HG02970 (cell line): ENCODE measurements around the gene GCLC.
"Not testable (repeated sequence)": the region's sequence is repeated elsewhere in the genome, so short reads cannot be mapped to it uniquely, and the experiment has no call there.

ENCODE experiments used
- ATAC-seq: cut with Tn5 transposase; IDR thresholded peaks from one replicate; pipeline ENCODE4 v1.9.1; 2021; ENCODE audit warnings: mild to moderate bottlenecking, moderate library complexity, moderate number of reproducible peaks; ENCODE audit not compliant: unreplicated experiment, low FRiP score

GCLC gene

GRCh38 chr6:53495506-53496499 lies 49.1 kb downstream of the GCLC start:
- no peak for ATAC-seq

GRCh38 chr6:53494076-53494475 lies 50.8 kb downstream of the GCLC start:
- no peak for ATAC-seq

- no peak for ATAC-seq
Observed at GRCh38 chr6:53493635-53494025, 51.3 kb downstream of the GCLC start.

GRCh38 chr6:53492860-53493634 lies 51.9 kb downstream of the GCLC start:
- ATAC-seq = no peak

GRCh38 chr6:53487080-53487479 lies 57.8 kb downstream of the GCLC start:
- ATAC-seq = no peak

- ATAC-seq = no peak
Observed at GRCh38 chr6:53486679-53487078, 58.2 kb downstream of the GCLC start.

- ATAC-seq = no peak
Observed at GRCh38 chr6:53484476-53485280, 60.2 kb downstream of the GCLC start.

DNA sequence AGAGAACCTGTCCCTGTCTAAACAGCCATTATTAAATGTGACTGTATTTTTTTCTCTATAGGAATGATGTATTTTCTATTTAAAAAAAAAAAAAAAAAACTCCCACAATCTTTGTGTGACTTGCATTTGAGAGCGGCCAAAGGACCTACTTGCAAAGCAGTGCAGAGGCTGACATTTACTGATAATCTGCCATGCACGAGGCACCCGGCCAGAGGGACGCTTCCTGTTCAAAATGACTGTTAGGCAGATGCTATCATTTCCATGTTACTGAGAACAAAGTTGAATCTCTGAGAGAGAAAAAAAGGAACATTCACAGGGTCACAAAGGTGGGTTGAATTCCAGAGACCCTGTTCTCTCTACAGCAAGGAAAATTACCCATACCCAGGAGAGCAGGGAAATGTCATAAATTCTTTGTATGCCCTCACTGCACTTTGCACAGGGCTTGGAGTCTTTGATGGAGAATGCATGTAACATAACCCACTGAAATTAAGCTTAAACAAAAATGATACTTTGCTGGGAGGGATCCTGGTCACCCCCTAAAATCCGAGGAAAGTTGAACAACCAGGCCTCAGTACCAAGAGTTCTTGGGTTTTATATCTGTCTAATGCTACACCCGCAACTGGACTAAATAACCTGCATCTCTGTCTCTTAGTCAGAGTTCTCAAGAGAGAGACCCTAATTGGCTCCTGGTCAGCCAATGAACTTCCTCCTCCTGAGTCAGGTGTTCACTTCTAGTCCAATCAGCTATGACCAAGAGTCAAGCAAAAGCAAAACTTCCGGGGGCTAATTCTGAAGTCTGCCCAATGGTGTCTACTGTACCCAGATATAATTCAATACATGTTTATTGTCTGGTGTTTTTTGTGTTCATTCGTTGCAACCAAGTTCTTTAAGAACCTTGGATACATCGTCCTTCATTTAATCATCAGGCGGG lies 61.2 kb downstream of the GCLC start:
- ATAC-seq = no peak

- no peak for ATAC-seq
Observed at GRCh38 chr6:53481323-53481722, 63.6 kb downstream of the GCLC start.

DNA sequence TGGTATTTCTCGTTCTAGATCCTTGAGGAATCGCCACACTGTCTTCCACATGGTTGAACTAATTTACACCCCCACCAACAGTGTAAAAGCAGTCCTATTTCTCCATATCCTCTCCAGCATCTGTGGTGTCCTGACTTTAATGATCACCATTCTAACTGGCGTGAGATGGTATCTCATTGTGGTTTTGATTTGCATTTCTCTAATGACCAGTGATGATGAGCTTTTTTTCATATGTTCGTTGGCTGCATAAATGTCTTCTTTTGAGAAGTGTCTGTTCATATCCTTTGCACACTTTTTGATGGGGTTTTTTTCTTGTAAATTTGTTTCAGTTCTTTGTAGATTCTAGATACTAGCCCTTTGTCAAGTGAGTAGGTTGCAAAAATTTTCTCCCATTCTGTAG lies 64.1 kb downstream of the GCLC start:
- ATAC-seq = not testable (repeated sequence)

- ATAC-seq = no peak
Observed at GRCh38 chr6:53479871-53480270, 65.0 kb downstream of the GCLC start.

DNA sequence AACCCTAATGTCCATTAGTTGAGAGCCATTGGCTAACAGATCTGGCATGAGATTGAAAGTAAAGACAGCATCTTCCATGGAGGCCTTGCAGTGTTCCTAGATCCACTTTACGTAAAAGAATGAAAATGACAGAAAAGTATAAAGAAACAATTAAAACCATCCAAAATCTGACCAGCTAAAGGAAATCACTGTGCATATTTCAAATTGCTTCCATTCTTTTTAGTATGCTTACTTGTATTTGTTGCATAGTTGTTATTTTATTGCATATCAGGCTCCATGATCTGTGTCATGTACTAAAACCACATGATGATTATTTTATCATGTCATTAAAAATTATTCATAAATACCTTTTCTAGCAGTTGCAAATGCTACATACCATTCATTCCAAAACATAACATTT lies 67.9 kb downstream of the GCLC start:
- no peak for ATAC-seq

DNA sequence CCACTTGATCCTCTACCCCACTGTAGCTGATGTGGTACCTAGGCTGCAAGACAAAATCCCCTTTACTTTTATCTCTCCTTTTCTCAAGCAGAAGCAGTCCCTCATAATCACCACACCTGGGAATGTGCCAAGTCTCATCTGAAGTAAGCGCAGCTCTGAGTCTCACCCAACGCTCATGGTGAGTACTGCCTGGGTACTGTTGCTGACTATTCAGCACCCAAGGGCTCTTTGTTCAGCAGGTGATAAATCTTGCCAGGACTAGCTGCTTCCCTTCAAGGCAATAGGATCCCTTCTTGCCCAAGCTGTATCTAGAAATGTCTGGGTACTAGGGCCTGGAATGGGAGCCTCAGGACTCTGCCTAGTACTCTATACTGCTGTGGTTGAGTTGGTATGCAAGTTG lies 70.9 kb downstream of the GCLC start:
- ATAC-seq = no peak

DNA sequence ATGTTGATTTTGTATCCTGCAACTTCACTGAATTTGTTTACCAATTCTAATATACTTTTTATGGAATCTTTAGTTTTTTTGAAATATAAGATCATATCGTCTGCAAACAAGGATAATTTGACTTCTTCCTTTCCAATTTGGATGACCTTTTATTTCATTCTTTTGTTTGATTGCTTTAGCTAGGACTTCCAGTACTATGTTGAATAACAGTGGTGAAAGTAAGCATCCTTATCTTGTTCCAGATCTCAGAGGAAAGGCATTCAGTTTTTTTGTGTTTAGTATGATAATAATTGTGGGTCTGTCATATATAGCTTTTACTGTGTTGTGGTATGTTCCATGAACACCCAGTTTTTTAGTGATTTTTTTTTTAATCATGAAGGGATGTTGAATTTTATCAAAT lies 75.7 kb downstream of the GCLC start:
- ATAC-seq = no peak

- no peak for ATAC-seq
Observed at GRCh38 chr6:53466257-53466656, 78.6 kb downstream of the GCLC start.

GRCh38 chr6:53465732-53466131 lies 79.2 kb downstream of the GCLC start:
- no peak for ATAC-seq

DNA sequence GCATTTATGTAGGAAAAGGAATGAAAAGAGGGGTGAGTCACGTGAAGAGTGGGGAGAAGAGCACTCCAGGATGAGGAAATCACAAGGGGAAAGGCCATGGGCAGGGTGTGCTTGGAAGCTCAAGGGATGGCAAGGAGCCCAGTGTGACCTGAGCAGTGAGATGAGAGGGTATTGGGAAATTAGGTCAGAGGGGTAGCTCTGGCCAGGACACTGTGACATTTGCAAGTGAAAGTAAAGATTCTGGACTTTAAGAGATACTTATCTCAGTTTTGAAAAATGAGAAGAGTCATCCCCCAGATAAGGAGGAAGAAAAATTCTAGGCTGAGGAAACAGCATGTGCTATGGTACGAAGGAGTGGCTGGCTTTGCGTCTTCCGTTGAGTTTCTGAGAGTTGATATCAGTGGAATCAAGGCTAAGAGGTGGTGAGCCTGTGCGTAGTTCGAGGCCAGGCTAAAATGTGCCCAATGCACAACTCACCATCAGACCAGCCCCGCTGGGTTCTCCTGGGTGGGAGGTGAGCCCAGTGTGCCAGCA lies 79.9 kb downstream of the GCLC start:
- no peak for ATAC-seq

GRCh38 chr6:53464483-53464882 lies 80.4 kb downstream of the GCLC start:
- no peak for ATAC-seq

DNA sequence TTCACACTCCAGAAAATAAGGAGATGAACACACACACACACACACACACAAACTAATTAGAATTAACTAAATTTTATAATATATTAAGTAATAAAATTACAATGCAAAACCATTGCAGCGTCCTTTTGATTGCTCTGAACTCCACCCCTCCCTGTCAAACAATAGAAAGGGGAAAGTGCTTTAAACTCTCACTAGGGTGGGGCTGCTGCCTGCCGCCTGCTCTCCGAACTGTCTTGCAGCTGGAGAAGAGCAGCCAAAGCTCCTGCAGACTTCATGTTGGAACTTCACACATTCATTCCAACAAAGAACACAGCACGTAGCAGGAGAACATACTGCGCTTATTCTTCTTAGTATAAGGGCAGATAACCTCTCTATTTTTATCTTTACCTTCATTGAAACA lies 83.2 kb downstream of the GCLC start:
- no peak for ATAC-seq
